Lung (tissue), 12 donors: ENCODE results near the gene ZSWIM8. TPM values are rescaled to one million over a fixed set of nuclear protein-coding genes. Genes with fewer than 3 reads are reported as not detected.

Source experiments
- ATAC-seq: fragments of 200-7000 bp; cut with Tn5 transposase; one replicate; pipeline ENCODE4 v1.9.1; 2020; ENCODE audit warnings: moderate number of reproducible peaks; ENCODE audit not compliant: insufficient read depth, low FRiP score
- DNase-seq, 3 donors: peaks; one replicate each; pipeline ENCODE4 v3.0.0-alpha.2; 2013 to 2017
- H3K27ac ChIP-seq, 2 donors: one replicate each; pipeline ENCODE4 v1.5.1; 2013; ENCODE audit warnings: mild to moderate bottlenecking in 2 of 2, moderate library complexity in 2 of 2, control low read depth in 1 of 2, inconsistent platforms in 1 of 2, low read depth in 1 of 2, low read length in 1 of 2
- H3K27me3 ChIP-seq, 3 donors: one replicate each; pipeline ENCODE4 v1.5.1; 2013; ENCODE audit warnings: low read length in 2 of 3; ENCODE audit not compliant: control insufficient read depth in 3 of 3, insufficient read depth in 3 of 3
- H3K36me3 ChIP-seq, 4 donors: one replicate each; pipeline ENCODE4 v1.5.1; 2013; ENCODE audit warnings: low read length in 4 of 4, mild to moderate bottlenecking in 1 of 4, moderate library complexity in 1 of 4; ENCODE audit not compliant: control insufficient read depth in 4 of 4, insufficient read depth in 4 of 4
- H3K4me1 ChIP-seq, 5 donors: one replicate each; pipeline ENCODE4 v1.5.1; 2013; ENCODE audit warnings: low read length in 5 of 5, mild to moderate bottlenecking in 2 of 5, moderate library complexity in 1 of 5; ENCODE audit not compliant: control insufficient read depth in 5 of 5, insufficient read depth in 5 of 5
- H3K4me3 ChIP-seq: one replicate; pipeline ENCODE4 v1.5.1; 2013; ENCODE audit warnings: mild to moderate bottlenecking, control low read depth, moderate library complexity
- H3K9ac ChIP-seq, 2 donors: one replicate each; pipeline ENCODE4 v1.5.1; 2013; ENCODE audit warnings: low read length in 2 of 2, control low read depth in 1 of 2; ENCODE audit not compliant: insufficient read depth in 1 of 2
- H3K9me3 ChIP-seq, 4 donors: one replicate each; pipeline ENCODE4 v1.5.1; 2013; ENCODE audit warnings: low read length in 3 of 4, mild to moderate bottlenecking in 1 of 4, moderate library complexity in 1 of 4; ENCODE audit not compliant: control insufficient read depth in 4 of 4, insufficient read depth in 3 of 4
- WGBS, 2 donors: extraction: QIAGEN DNeasy Blood & Tissue Kit; methylation state at CpG; one replicate each; pipeline ENCODE4 v1.1.7; 2013; 5-methylcytosine and 5-hydroxymethylcytosine counted together
- polyA plus RNA-seq, 2 donors: library from polyadenylated mRNA; stranded (reverse); fragments of 200-250 nt; gene quantifications; one replicate each; pipeline ENCODE4 v1.2.1, GENCODE V29; 2013
- total RNA-seq, 2 donors: library from RNA; depleted of rRNA in 1 of 2; stranded (reverse); fragments of >200 nt in 1 of 2; gene quantifications; one replicate each; pipeline ENCODE4 v1.2.1, GENCODE V29; 2014 to 2021
- TF ChIP-seq, protein P1 (sequence below): IDR thresholded peaks from 2 replicates; pipeline ENCODE4 v1.5.1; 2012; ENCODE audit warnings: mild to moderate bottlenecking; ENCODE audit errors: control extremely low read depth, extremely low read depth
- donor health status: control.
- donor health status: control.
- donor health status: Bipolar disorder and iron deficiency.
- donor health status: healthy.
- donor health status: DM: yes; HTN: yes; CAD: no.

Gene ZSWIM8
- total and polyA plus RNA-seq, 4 donors, result 70.3 to 113 (median 93.1) TPM

GRCh38 chr10:73841061-73841421, 55.6 kb downstream of the ZSWIM8 start:
- H3K27ac ChIP-seq, result no peak overlapping the region
- peaks cover 0 to 56% (median 7%) of the 10 kb centered on the region in 4 donors for H3K36me3 ChIP-seq
- ATAC-seq, result no peak
- no peaks in the 10 kb centered on the region for H3K9me3 ChIP-seq
- DNase-seq, result no peak
- peaks cover 0 to 8% (median 0%) of the 10 kb centered on the region in 5 donors for H3K4me1 ChIP-seq
- H3K4me3 ChIP-seq, result no peak overlapping the region
- TF ChIP-seq, protein P1, sequence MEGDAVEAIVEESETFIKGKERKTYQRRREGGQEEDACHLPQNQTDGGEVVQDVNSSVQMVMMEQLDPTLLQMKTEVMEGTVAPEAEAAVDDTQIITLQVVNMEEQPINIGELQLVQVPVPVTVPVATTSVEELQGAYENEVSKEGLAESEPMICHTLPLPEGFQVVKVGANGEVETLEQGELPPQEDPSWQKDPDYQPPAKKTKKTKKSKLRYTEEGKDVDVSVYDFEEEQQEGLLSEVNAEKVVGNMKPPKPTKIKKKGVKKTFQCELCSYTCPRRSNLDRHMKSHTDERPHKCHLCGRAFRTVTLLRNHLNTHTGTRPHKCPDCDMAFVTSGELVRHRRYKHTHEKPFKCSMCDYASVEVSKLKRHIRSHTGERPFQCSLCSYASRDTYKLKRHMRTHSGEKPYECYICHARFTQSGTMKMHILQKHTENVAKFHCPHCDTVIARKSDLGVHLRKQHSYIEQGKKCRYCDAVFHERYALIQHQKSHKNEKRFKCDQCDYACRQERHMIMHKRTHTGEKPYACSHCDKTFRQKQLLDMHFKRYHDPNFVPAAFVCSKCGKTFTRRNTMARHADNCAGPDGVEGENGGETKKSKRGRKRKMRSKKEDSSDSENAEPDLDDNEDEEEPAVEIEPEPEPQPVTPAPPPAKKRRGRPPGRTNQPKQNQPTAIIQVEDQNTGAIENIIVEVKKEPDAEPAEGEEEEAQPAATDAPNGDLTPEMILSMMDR, result no peak
- H3K9ac ChIP-seq, result no peak overlapping the region
- H3K27me3 ChIP-seq, result no peaks in the 10 kb centered on the region
- WGBS, 2 donors, result 95 to 96% methylated on average over 9 of the region's 9 CpGs

- Histone ChIP-seq H3K9ac (no peak overlapping the region), H3K9me3 (no peaks in the 10 kb centered on the region), H3K27ac (no peak overlapping the region), H3K27me3 (no peaks in the 10 kb centered on the region), H3K4me1 (peaks cover 0 to 5% (median 0%) of the 10 kb centered on the region in 5 donors), H3K4me3 (no peak overlapping the region), H3K36me3 (peaks cover 6 to 54% (median 8%) of the 10 kb centered on the region in 4 donors)
- DNase-seq (no peak), ATAC-seq (no peak)
- TF ChIP-seq, protein P1, result no peak
- WGBS, 2 donors, result 89 to 93% methylated on average over 9 of the region's 9 CpGs
Measured at GRCh38 chr10:73841526-73842285, 56.3 kb downstream of the ZSWIM8 start.

DNA sequence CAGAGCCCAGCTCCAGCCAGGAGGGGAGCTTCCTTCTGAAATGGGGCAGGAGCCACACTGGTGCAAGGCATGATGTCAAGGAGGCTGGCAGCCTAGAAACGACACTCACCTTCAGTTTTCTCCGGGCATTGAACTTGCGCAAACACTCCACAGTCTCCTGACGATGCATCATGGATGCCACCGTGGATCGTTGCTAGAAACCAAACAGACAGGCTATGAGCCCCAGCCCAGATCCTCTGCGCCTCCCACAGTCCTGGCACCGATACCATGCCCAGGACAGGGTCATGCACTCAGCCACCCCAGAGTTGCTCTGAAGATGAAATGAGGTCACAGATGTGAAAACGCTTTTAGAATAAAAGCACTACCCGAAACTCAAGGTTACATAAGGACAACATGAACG, 56.9 kb downstream of the ZSWIM8 start:
- no peaks in the 10 kb centered on the region for H3K9me3 ChIP-seq
- H3K27me3 ChIP-seq, result no peaks in the 10 kb centered on the region
- 85 to 91% methylated on average over 11 of the region's 11 CpGs for WGBS, 2 donors
- DNase-seq (no peak), ATAC-seq (no peak)
- TF ChIP-seq, protein P1, result no peak
- peaks cover 8 to 55% (median 11%) of the 10 kb centered on the region in 4 donors for H3K36me3 ChIP-seq
- no peak overlapping the region for H3K27ac ChIP-seq
- H3K4me3 ChIP-seq, result no peak overlapping the region
- H3K9ac ChIP-seq, result no peak overlapping the region
- no peaks in the 10 kb centered on the region for H3K4me1 ChIP-seq
